Peyer's patch (tissue), 4 donors: ENCODE data around the gene CCNJ.

ENCODE experiments used
- CTCF ChIP-seq, 6 experiments: fragments of 450-650 bp in 4 of 6; fragments of 200-600 bp in 2 of 6; sonication (generic) in 1 of 6; IDR thresholded peaks; one replicate each; pipeline ENCODE4 v1.5.1; 2017 to 2019; ENCODE audit warnings: antibody characterized with exemption in 6 of 6, mild to moderate bottlenecking in 3 of 6, moderate library complexity in 1 of 6
- POLR2A ChIP-seq, 2 donors: fragments of 450-650 bp; IDR thresholded peaks; one replicate each; pipeline ENCODE4 v1.5.1; 2017; ENCODE audit warnings: antibody characterized with exemption in 2 of 2, mild to moderate bottlenecking in 2 of 2, moderate library complexity in 2 of 2

DNA sequence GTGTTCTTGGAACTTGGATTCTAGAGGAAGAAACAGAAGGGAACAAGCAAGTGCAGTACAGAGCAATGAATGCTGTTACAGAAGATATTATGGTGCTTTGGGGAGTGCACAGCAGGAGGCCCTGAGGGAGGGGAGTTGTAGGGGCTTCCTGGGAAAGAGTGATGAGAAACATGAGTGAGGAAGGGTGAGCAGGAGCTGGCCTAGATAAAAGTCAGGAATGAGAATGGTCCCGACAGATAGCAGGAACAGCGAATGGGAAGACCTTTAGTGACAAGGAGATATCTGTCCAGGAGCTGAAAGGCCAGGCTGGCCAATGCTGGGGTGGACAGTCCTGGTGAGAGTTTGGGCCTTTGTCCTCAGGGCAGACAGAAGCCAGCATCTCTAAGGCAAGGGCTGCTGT lies 20.6 kb upstream of the CCNJ start:
- TF ChIP-seq CTCF (IDR thresholded peaks at IDR 0.05) (no peak), POLR2A (IDR thresholded peaks at IDR 0.05) (no peak)
